Cardiac fibroblast (primary cell): ENCODE measurements around the gene CCDC12.

Experiments used
- DNase-seq, 2 donors: peaks; one replicate each; pipeline versions ENCODE4 v3.0.0 to v3.0.0-alpha.2; 2010; ENCODE audit warnings: low read depth in 2 of 2
- H3K4me3 ChIP-seq, 2 donors: replicated peaks in 1 of 2; 1 replicate in 1 of 2; 2 replicates in 1 of 2; pipeline ENCODE4 v1.5.1; 2011; ENCODE audit warnings: low read depth in 2 of 2, low read length in 2 of 2, mild to moderate bottlenecking in 2 of 2, moderate library complexity in 1 of 2
- TF ChIP-seq, protein P1 (sequence below): IDR thresholded peaks from one replicate; pipeline ENCODE4 v1.5.1; 2011; ENCODE audit warnings: low read depth, mild to moderate bottlenecking, low read length, inconsistent platforms

CCDC12 gene

DNA sequence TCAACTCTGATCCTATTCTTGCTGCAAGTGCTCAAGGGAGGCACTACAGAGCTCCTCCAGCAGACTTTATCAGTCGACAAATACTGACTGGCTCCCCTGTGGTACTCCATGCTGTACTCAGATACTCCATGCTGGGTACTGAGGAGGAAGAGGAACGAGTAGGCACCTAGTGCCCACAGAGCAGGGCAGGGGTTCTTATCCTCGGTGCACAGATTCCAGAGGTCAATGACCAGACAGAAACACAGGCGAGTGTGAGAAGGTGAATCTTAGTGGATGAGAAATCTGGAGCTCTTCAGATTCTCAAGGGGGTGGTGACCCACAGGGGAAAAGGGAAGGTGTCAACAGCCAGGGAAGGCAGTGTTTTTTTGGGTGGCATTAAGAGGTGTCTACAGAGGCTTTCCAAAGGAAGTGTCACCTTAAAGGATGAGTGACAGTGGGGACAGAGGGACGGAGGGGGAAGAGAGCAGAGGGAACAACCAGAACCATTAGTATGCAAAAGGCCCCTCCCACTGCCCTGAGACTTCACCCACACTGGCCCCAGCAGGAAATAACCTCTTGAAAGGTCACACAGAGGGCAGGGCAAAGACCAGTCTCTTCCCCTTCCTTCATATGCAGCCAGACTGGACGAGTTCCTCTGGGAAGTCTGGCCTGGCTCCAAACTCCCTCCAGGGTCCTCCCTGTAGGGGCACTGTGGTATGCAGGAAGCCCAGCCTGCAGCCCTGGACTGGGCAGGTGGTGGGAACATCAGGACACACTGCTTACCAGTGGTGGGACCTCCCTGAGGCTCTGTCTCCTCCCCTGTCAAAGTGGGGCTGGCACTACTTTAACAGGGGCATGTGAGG lies 27.5 kb downstream of the CCDC12 start:
- no peak for DNase-seq
- H3K4me3 ChIP-seq, result no peak overlapping the region
- TF ChIP-seq, protein P1, sequence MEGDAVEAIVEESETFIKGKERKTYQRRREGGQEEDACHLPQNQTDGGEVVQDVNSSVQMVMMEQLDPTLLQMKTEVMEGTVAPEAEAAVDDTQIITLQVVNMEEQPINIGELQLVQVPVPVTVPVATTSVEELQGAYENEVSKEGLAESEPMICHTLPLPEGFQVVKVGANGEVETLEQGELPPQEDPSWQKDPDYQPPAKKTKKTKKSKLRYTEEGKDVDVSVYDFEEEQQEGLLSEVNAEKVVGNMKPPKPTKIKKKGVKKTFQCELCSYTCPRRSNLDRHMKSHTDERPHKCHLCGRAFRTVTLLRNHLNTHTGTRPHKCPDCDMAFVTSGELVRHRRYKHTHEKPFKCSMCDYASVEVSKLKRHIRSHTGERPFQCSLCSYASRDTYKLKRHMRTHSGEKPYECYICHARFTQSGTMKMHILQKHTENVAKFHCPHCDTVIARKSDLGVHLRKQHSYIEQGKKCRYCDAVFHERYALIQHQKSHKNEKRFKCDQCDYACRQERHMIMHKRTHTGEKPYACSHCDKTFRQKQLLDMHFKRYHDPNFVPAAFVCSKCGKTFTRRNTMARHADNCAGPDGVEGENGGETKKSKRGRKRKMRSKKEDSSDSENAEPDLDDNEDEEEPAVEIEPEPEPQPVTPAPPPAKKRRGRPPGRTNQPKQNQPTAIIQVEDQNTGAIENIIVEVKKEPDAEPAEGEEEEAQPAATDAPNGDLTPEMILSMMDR, result no peak

DNA sequence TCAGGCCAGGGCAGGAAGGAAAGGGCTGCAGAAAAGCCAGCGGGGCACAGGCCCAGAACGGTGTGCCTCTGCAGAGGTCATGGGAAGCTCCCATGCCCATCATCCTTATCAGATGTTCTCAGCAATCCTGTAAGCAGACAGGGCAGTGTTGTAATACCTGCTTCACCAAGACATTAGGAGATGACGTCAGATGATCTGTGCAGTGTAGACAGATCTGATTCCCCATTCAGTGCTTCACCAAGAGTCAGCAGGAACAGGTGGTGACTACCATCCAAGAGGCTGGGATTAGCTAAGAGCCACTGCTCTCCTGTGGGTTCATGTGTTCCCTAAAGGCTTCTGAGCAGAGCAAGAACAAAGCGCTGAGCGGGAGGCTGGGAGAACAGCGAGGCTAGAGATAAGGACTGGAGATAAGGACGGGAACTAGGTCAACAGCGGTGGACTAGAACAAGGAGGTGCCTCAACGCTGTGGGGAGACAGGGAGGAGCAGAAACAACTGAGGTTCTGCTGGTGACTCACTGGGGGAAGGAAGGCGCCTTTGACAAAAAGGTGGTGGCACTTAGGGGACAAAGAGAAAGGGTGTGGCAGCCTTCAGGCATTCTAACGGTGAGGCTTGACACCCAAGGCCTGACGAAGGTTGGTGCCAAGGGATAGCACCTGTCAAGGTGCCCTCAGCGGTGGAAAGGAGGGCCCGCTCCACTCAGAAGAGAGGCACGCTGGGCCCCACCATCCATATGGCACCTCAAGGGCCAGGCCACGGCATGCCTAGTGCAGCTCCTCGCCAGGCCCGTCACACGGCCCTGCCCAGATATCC lies 28.4 kb downstream of the CCDC12 start:
- peak; percentile 65 to 76 for DNase-seq
- no peak overlapping the region for H3K4me3 ChIP-seq
- TF ChIP-seq, protein P1, result no peak

DNA sequence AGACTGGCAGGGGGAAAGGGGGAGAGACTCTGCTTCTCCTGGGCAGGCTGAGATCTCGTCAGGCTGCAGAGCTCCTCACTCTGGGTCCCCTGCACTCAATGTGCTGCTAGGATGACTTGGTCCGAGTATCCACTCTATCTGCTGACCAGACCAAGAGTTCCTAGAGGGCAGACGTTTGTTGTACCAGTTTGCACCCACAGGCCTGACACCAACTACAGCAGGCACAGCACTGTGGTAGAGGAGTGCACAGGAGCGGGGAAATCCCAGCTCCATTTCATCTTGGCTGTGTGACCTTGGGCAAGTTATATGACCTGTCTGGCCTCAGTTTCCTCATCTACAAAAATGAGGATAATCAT lies 29.0 kb downstream of the CCDC12 start:
- no peak for DNase-seq
- H3K4me3 ChIP-seq, result no peak overlapping the region
- TF ChIP-seq, protein P1, result no peak

DNA sequence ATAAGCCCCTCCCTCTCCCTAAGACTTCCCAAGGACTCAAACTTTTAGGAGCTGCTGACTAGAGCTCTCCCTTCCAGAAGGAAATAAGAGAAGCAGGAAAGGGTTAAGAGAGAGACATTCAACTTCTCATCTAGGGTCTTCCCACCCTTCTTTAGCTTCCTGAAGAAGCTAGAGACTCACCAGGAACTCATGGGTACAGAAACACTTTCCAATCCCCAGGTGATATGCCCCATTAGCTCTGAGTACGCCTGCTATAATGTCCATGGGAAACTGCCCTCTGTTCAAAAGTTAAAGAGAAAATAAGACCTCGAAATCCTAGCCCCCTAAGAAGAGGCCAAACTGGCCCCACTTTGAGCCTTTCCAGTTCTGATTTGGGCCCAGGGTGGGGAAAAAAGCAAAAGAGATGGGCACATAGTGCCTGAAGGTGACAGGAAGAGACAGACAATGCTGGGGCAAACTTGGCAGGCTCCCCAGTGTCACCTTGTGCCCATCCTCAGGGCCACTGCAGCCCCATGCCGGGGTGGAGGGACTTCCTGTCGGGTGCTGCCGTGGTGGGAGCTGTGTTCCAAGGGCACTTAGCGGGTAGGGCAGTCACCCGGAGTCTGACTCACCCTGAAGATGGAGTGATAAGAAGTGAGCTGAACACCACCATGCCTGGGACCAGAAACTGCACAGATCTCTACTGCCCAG lies 29.5 kb downstream of the CCDC12 start:
- TF ChIP-seq, protein P1, result no peak
- peak; percentile 30 to 34 for DNase-seq
- no peak overlapping the region for H3K4me3 ChIP-seq

DNA sequence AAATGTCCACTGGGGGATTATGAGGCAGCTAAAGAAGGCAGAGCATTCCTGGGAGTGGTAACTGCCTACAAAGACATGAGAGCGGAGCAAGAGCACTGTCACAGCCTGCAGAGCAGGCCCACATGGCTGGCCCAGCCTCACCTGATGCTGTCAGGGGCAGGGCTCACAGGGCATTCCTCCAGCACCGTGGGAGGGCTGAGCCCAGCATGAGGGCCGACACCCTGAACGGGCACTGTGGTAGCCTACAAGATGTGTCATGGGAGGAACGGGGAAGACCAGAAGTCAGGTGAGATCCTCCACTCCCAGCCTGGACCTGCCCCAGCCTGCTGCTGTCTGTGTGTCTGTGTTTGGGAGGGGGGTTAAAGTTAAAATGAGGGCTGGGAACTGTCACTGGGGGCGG lies 30.1 kb downstream of the CCDC12 start:
- H3K4me3 ChIP-seq, result no peak overlapping the region
- TF ChIP-seq, protein P1, result no peak
- DNase-seq, result no peak

DNA sequence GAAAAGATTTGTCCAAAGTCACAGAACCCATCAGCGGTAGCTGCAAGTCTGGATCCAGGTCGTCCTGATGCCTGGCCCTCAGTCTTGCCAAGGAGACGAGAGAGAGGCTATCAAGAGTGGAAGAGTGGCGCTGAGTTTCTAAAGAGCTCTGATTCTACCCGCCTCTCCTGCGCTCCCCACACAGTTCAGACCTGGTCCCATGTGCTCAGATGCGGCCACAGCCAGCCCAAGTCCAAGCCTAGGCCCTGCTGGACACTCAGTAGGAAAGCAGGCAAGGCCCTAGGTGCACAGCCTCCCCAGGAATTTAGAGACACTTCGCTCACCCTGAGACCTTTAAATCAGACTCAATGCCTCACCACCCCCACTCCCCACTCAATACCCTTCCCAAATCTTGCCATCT lies 32.4 kb downstream of the CCDC12 start:
- H3K4me3 ChIP-seq, result no peak overlapping the region
- no peak for DNase-seq
- TF ChIP-seq, protein P1, result no peak
